NCI-H146 treated with DMSO at 0.1 percent for 48 hours (cell line): ENCODE data around the gene JOSD2.
A peak's percentile ranks its signal among the peaks of the same experiment; 100 is the strongest.
"Not testable (repeated sequence)": the region's sequence is repeated elsewhere in the genome, so short reads cannot be mapped to it uniquely, and the experiment has no call there.

Experiments used
- DNase-seq: peaks from one replicate; lab custom pipeline; 2025; ENCODE audit not compliant: unreplicated experiment; lab: John Stamatoyannopoulos, UW

Gene JOSD2

DNA sequence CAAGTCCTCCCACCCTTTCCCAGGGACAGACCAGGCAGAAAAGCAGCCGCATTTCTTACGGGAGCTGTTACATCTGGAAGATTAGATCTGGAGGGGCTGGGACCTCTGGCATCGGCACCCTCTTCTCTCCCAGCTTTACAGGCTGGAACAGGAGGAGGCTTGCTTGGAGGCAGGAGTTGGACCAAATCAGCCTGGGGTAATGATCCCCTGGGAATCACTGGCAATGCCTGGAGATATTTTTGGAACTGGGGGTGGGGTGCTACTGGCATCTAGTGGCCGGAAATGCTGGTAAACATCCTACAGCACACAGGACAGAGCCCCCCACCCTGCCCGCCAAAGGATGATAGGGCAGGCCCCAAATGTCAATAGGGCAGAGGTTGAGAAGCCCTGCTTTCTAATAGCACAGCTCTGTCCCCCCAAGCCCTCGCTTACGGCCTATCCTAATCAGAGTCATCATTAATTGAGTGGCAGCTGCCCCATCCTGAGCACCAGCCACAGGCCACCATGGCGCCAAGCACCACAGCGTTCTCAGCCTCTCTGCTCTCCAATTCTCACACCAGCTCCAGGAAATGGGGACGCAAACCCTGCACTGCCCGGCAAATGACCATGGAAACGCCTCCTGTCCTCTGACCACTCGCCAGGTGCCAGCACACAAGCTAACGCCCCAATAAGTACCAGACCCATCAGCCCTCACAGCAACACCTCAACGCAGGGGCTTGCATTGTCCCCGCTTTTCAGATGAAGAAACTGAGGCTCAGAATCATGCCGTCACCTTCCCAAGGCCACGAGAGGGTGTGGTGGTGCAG, 36.6 kb upstream of the JOSD2 start:
- no peak for DNase-seq

DNA sequence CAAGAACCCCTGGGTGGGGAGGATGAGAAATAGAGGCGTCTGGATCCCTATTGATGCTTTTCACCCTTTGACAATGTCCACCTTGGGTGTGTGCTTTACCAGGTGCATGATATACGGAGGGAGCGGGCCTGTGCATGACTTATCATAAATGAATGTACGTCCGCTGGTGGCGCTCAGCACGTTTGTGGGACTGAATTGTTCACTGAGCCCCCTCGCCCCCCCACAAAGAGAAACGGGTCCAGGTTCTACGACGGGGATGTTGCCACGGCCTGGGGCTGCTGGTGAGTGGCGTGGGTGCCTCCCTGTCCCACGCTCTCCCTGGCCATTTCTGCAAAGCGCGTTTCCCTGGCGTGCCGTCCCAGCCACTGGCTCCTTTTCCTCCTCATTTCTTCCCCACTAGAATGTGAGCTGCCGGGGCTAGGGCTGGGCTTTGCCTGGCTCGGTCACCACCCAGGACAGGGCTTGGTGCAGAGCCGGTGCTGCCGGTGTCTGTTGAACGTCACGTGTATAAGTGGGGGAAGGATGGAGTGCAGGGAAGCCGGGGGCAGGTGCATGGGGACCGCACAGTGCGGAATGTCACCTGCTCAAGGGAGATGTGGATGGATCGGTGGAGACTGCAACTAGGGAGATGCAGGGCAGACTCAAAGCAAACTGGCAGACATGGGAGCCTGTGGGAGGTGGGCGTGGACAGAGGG, 35.7 kb upstream of the JOSD2 start:
- no peak for DNase-seq

DNA sequence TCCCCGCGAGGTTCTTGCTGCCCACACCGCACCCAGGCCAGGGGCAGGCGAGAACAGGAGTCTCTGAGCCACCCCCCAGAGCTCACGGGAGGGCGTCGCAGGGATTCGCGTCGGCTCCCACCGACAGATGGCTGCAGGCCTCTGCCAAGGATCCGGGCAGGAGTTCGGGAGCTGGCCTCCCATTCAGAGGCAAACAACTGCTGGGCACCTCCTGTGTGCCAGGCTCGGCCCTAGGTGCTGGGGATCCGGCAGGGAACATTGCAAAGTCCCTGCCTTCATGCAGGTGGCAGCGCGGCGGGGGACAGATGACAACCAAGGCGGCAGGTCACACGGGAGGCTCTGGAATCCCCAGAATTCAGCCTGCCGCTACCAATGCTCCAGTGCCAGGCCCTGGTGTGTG, 32.0 kb upstream of the JOSD2 start:
- no peak for DNase-seq

GRCh38 chr19:50537769-50538230, 26.8 kb upstream of the JOSD2 start:
- DNase-seq = peak; percentile 19

DNA sequence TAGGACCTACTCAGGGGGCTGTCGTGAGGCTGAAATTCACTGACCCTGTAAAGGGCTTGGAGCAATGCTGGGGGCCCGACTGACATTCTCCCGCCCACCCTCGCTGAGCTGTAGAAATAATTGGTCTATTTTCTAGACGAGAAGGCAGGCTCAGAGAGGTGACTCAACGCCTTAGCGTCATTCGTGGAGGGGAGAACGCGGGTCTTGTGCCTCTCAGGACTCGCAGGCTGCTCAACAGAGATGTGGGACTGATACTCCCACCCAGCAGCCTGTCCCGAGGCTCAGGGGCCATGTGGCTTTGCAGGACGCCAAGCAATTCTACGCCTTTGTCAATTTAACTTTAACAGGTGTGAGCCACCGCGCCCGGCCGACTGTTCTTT, 26.3 kb upstream of the JOSD2 start:
- no peak for DNase-seq

- DNase-seq = no peak
These were observed 25.8 kb upstream of the JOSD2 start for GRCh38 chr19:50536662-50537305.

DNA sequence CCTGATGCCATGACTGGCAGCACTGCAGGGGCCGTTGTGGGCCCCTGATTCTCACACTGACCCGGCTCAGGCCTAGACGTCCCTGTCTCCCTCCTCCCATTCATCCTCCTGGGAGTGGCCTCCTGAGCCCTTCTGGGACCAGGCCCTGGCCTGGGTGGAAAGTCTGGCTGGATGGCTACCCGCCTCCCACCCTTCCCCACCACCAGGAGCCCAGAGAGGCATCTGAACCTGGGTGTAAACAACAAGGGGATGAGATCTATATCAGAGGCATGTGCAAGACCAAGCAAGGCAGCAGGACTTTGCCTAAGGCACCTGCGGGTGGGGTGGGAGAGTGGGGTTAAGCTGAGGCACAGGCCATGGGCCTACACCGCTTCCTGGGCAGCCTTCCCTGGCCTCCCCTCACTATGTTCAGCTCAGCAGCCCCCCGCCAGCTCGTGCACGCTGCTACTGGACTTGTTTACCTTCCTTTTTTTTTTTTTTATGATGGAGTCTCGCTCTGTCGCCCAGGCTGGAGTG, 24.7 kb upstream of the JOSD2 start:
- DNase-seq = no peak

DNA sequence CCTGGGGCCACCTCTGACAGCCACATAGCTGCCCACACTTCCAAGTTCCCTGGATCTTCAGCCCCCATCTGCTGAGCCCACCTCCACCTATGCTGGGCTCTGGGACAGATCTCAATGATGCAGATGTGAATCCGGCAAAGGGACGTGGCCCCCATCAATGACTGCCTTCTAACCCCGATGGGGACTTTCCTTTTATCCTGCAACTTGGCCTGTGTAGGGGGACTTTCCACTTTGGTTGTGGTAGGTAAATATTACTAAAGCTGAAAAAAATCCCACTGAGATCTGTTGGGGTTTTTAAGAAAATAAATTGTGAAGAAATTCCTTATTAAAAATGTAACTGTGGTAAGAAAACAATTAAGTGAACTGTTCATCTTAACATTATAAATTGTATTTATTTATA, 23.5 kb upstream of the JOSD2 start:
- no peak for DNase-seq

DNA sequence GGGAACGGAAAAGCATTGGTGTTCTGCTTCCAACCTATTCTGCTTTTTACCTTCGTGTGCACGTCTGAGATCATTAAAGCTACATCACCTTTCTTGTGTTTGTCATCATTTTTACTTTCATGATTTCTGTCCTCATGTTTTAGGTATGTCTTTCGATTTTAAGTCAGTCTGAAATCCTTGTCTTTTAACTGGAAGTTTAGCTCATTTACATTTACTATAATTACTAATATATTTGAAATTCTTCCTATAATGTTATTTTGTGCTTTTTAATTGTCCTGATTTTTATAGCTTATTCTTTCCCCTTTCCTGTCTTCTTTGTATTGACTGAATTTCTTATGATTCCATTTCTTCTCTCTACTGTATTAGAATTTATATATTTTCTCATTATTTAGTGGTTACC, 22.0 kb upstream of the JOSD2 start:
- no peak for DNase-seq

DNA sequence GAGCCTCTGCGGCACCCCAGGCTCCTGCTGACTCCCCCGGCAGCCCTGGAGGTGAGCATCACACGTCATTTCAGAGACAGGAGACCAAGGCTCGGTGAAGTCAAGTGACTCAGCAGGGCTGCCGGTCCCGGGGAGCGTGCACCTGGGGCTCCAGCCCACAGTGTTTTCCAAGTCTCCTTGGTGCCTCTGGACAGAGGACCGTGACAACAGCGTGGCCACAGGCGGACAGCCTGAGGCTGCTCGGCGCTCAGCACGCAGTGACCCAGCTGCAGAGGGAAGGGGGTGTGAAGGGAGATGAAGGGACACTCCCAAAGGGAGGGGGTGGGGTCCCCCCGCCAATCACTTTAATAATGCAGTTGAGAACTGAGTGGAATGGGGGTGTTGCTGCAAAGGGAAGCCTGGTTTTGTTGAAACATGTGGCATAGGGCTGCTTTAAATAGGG, 20.2 kb upstream of the JOSD2 start:
- no peak for DNase-seq

GRCh38 chr19:50528052-50528451, 17.1 kb upstream of the JOSD2 start:
- not testable (repeated sequence) for DNase-seq

- no peak for DNase-seq
These were observed 11.9 kb upstream of the JOSD2 start for GRCh38 chr19:50522881-50523280.

DNA sequence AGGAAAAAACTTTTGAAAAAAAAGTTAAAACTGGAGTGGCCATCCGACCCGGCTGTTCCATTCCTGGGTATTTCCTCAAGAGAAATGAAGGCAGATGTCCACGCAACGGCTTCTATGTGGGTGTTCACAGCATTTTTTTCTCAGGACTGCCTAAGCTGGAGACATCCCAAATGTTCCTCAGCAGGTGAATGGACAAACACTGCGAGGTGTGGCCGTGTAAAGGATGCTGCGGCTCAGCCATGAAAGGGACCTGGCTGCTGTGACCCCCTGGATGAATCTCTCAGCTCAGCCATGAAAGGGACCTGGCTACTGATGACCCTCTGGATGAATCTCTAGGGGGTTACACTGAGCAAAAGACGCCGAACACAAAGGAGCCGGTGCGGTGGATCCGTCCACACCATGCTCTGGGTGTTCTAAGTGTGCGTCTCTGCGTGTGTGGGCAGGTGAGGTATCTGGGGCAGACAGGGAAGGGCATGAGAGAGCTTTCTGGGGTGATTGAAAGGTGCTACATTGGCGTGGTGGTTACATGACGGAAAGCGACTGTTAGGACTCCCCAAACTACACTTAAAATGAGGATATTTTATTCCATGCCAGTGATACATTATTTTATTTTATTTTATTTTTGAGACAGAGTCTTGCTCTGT, 10.0 kb upstream of the JOSD2 start:
- no peak for DNase-seq

DNA sequence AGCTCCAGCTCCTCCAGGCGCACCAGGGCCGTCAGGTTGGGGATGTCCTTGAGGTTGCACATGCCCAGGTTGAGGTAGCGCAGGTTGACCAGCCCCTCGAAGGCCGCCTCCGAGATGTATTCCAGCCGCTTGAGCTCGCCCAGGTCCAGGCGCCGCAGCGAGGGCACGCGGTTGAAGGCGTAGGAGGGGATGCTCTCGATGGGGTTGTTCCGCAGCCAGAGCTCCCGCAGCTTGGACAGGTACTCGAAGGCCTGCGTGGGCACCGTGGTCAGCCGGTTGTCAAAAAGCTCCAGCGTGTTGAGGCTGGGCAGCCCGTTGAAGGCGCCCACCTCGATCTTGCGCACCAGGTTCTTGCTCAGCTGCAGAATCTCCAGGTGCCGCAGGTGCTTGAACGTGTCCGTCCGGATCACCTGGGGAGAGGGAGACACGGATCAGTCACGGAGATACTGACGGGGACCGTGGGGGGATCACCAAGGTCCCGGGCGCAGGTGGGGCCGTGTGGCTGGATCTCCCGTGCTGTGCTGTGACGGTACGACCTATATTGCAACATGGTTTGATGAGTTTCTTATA, 8.1 kb upstream of the JOSD2 start:
- DNase-seq = no peak

DNA sequence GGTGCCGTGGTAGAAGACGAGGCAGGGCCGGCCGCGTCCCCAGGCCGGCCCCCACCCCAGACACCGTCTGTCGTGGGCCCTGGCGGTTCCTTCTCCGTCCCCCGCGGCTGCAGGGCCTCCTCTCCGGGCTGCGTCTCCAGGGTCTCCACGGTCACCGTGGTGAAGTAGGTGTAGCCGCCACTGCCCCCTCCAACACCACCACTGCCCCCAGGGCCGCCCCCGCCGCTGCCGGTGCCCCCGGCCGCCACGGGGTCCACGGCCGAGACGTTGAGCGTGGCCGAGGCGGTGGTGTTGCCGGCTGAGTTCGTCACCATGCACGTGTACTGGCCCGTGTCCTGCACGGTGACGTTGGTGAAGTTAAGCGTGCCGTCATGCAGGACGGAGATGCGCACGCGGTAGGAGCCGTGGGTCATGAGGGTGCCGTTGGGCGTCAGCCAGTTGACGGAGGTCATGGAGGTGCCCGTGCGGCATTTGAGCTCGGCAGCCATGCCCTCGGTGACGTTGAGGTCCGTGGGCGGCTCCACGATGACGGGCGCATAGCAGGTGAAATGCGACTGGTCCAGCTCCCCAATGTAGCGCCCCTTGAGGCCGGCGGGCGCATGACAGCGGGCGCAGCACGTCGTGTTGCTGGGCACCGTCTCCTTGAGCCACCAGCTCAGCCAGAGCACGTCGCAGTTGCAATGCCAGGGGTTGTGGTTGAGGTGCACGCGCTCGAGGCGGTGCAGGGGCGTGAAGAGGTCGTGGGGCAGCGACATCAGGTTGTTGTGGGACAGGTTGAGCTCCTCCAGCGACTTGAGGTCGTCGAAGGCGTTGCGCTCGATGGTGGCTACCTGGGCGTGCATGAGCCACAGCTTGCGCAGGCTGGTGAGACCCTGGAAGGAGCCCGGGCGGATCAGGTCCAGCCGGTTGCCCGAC, 7.4 kb upstream of the JOSD2 start:
- DNase-seq = no peak

- no peak for DNase-seq
These were observed 6.7 kb upstream of the JOSD2 start for GRCh38 chr19:50517704-50518075.

DNA sequence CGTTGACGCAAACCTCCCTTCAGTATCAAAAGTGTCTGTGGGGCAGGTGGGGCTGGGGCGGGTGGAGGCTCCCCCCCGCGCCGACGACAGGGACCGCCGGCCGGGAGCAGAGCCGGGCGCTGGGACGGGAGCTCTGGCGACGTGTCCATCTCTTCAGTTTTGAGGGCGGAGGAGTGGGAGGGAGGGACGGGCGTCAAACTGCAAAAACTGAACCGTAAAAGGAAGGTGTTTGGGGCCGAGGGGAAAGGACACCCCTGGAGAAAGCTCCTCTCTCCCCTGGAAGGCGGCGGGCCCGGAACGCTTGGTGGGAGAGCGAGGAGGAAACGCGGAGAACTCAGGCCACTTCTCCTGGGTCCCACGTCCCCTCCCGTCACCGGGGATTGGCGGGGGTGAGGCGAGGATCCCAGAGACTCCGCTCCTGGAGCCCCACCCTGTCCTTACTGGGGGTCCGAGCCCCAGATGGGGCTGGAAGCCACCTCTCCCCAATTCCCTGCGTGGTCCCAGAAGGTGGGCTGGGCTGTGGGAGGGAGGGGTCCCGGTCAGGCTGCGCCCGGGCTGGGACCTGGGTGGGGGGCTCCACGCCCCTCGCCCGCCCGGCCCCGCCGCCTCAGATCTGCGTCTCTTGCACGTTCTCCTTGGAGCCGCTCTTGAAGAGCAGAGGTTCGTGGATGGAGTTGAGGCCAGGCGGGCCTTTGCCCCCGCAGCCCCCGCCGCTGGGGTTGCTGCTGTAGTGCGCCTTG, 6.1 kb upstream of the JOSD2 start:
- no peak for DNase-seq

DNA sequence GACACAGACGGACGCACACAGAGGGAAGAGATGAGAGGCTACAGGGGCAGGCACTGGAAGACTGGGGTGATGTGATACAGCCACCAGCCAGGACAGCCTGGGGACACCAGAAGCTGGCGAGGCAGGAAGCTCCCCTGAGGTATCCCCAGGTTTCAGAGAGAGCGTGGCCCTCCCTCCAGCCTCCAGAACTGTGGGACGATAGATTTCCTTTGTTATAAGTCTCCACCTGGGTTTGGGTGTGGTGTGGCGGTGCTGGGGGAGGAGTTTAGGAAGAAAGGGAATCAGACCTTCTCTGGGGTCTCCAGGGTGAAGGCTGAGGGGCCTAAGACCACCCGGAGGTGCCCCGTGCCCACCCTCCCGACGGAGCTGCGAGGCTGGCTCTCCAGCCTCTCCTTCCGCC, 5.5 kb upstream of the JOSD2 start:
- DNase-seq = no peak

DNA sequence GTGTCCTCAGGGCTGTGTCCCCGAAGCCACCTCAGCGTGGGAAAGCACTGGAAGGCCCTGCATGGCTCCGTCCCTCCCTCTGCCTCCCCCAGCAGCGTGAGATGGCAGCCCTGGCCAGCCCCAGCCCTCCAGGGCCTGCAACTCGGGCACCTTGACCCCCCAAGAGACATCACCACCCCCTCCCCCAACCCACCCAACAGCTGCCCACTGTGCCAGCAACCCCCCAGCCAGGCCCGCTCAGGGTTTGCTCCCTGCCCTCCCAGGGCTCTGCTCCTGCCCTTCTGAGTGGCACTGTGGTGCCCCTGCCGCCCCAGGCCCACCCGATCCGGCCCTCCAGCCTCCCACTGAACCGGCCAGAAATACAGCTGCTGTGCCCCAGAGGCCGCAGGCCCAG, 4.2 kb upstream of the JOSD2 start:
- no peak for DNase-seq
